ENCODE results near the gene TK2.

GRCh38 chr16:66484453-66485213, 65.3 kb downstream of the TK2 start:
- no peak for TF ChIP-seq CTCF (IDR thresholded peaks at IDR 0.05; ENCODE audit: low read length)
- no peak for TF ChIP-seq EZH2phosphoT487 (IDR thresholded peaks at IDR 0.05; ENCODE audit: low read length)
- TF ChIP-seq EZH2 (optimal IDR thresholded peaks at IDR 0.05; ENCODE audit: low read depth, low read length): no peak

All from MM.1S (cell line).